Lower lobe of right lung (tissue), 2 donors: ENCODE data around the gene PLB1. TPM values are rescaled to one million over a fixed set of nuclear protein-coding genes. Genes with fewer than 3 reads are reported as not detected.

Experiments used
- ATAC-seq, 2 donors: fragments of 200-7000 bp; cut with Tn5 transposase; one replicate each; pipeline ENCODE4 v1.9.1; 2020 to 2022; ENCODE audit warnings: mild to moderate bottlenecking in 2 of 2, moderate library complexity in 2 of 2
- DNase-seq: peaks from one replicate; pipeline ENCODE4 v3.0.0-alpha.2; 2020
- H3K27ac ChIP-seq: fragments of 200-600 bp; one replicate; pipeline ENCODE4 v1.8.0; 2022
- H3K27me3 ChIP-seq: fragments of 200-600 bp; one replicate; pipeline ENCODE4 v1.8.0; 2022; ENCODE audit warnings: low read depth
- H3K36me3 ChIP-seq: fragments of 200-600 bp; one replicate; pipeline ENCODE4 v1.8.0; 2022; ENCODE audit warnings: mild to moderate bottlenecking
- H3K4me1 ChIP-seq: fragments of 200-600 bp; one replicate; pipeline ENCODE4 v1.8.0; 2022
- H3K4me3 ChIP-seq: fragments of 200-600 bp; one replicate; pipeline ENCODE4 v1.8.0; 2022; ENCODE audit warnings: mild to moderate bottlenecking
- H3K9me3 ChIP-seq: fragments of 200-600 bp; one replicate; pipeline ENCODE4 v1.8.0; 2022
- CTCF ChIP-seq: fragments of 200-600 bp; IDR thresholded peaks from one replicate; pipeline ENCODE4 v1.8.0; 2022; ENCODE audit warnings: antibody characterized with exemption, mild to moderate bottlenecking
- intact Hi-C: fragments of 100-400 bp; cut with DNase I; formaldehyde crosslinking; loops from one replicate; pipeline ENCODE4 v1.11.0; 2022
- total RNA-seq: library from RNA; stranded (reverse); fragmentation: NEBNext Ultra II Directional; extraction: Animal tissue kit (Norgen Biotek cat#: 25700); gene quantifications from one replicate; pipeline ENCODE4 v1.2.1, GENCODE V29; 2021
- donor health status: DM: no; HTN: yes; CAD: no; lungs with severe emphysema.

PLB1 gene
- total RNA-seq, 1 donor from 2014 or later: 5.5 TPM

GRCh38 chr2:28624436-28624792, 128.6 kb downstream of the PLB1 start:
- no peak overlapping the region for H3K4me3 ChIP-seq
- no peaks in the 10 kb centered on the region for H3K36me3 ChIP-seq
- intact Hi-C loops: no loop called here
- no peaks in the 10 kb centered on the region for H3K27me3 ChIP-seq
- TF ChIP-seq CTCF: no peak
- DNase-seq: no peak
- peak overlapping the region; percentile 89 for H3K27ac ChIP-seq
- ATAC-seq: no peak
- H3K9me3 ChIP-seq: no peaks in the 10 kb centered on the region
- H3K4me1 ChIP-seq: peaks cover 51% of the 10 kb centered on the region

DNA sequence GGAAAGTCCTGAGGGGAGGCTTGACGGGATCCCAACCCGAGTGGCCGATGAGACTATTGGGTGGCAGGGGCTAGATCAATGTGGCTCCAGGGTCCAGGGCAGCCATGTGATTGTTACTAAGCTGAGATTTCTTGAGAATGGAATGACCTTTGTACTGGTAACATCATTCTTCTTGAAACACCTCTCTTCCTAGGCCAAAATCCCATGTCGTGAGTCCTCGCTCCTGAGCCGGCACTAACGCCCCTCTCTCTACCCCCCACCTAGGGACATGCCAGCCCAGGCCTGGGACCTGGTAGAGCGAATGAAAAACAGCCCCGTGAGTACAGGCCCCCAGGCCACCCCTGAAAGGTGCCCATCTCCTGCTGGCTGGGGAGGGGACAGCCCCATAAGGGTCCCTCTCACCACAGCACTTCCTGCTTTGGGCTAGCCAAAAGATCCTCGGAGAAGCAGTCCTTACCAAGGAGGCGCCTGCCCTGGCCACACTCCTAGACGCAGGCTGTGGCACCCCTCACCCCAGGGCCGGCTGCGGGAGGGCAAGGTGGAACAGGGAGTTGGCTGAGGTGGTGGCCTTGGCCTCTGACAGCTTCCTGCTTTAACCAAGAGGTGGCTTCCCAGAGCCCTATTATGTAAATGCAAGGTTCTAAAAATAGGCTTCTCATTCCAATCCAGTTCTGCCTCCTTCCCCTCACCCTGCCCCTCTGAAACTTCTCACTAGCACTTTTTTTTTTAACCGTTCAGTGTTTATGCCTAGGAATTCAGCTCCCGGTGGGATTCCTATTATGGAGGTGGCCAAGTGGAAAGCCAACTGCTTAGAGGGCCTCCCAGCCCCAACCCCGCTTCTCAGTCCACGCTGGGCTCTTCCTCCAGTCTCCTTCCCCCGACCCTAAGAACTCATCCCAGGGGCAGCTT, 129.2 kb downstream of the PLB1 start:
- intact Hi-C loops: no loop called here
- DNase-seq (peak; percentile 79), ATAC-seq (peak; percentile 76 to 84)
- no peak for TF ChIP-seq CTCF
- Histone ChIP-seq H3K4me1 (peaks cover 51% of the 10 kb centered on the region), H3K27ac (peak overlapping the region; percentile 89), H3K36me3 (no peaks in the 10 kb centered on the region), H3K27me3 (no peaks in the 10 kb centered on the region), H3K4me3 (no peak overlapping the region), H3K9me3 (no peaks in the 10 kb centered on the region)

DNA sequence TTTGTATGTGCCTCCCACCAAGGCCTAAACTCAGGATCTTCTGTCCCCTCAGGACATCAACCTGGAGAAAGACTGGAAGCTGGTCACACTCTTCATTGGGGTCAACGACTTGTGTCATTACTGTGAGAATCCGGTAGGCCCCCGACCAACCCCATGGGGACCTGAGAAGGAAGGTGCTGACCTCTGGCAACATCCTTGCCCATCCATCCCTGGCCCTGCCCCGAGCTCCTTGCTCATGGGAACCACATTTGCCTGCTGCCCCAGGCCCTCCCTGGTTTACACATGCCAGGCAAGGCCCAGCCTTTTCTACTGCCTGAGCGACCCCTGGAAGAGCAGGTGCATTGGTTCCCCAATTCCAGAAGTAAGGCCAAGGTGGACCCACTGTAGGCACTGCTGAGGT, 130.5 kb downstream of the PLB1 start:
- Histone ChIP-seq H3K36me3 (no peaks in the 10 kb centered on the region), H3K4me1 (peaks cover 39% of the 10 kb centered on the region), H3K4me3 (no peak overlapping the region), H3K27me3 (no peaks in the 10 kb centered on the region), H3K9me3 (no peaks in the 10 kb centered on the region), H3K27ac (peak overlapping the region; percentile 89)
- DNase-seq (no peak), ATAC-seq (no peak)
- TF ChIP-seq CTCF: no peak
- intact Hi-C loops: no loop called here

- Histone ChIP-seq H3K27me3 (no peaks in the 10 kb centered on the region), H3K27ac (peak overlapping the region; percentile 89), H3K4me3 (no peak overlapping the region), H3K4me1 (peaks cover 33% of the 10 kb centered on the region), H3K9me3 (no peaks in the 10 kb centered on the region), H3K36me3 (no peaks in the 10 kb centered on the region)
- DNase-seq: no peak
- intact Hi-C loops: no loop called here
- peak; percentile 5 to 16 for ATAC-seq
- TF ChIP-seq CTCF: no peak
These were observed 131.1 kb downstream of the PLB1 start for GRCh38 chr2:28626891-28627421.

- no peak for TF ChIP-seq CTCF
- no peak overlapping the region for H3K4me3 ChIP-seq
- DNase-seq (no peak), ATAC-seq (no peak)
- intact Hi-C loops: no loop called here
- no peaks in the 10 kb centered on the region for H3K36me3 ChIP-seq
- no peaks in the 10 kb centered on the region for H3K9me3 ChIP-seq
- no peaks in the 10 kb centered on the region for H3K27me3 ChIP-seq
- peak overlapping the region; percentile 89 for H3K27ac ChIP-seq
- peaks cover 26% of the 10 kb centered on the region for H3K4me1 ChIP-seq
These were observed 132.0 kb downstream of the PLB1 start for GRCh38 chr2:28627722-28628480.
